ENCODE results near the gene RIOX2. TPM values are rescaled to one million over a fixed set of nuclear protein-coding genes. Genes with fewer than 3 reads are reported as not detected.

RIOX2 gene
- total RNA-seq, 6 experiments from 2014 or later: 10.9 to 27.6 (median 15.6) TPM

GRCh38 chr3:97896547-97896946 is 75.7 kb downstream of the RIOX2 start:
- H3K36me3 ChIP-seq: no peaks in the 10 kb centered on the region
- H3K4me3 ChIP-seq: no peak overlapping the region
- H3K4me1 ChIP-seq: peaks cover 0 to 9% (median 0%) of the 10 kb centered on the region in 4 donors
- no peaks in the 10 kb centered on the region for H3K27me3 ChIP-seq
- no peak for DNase-seq
- H3K27ac ChIP-seq: no peak overlapping the region
- TF ChIP-seq CTCF (IDR thresholded peaks at IDR 0.05) (no peak), POLR2A (IDR thresholded peaks at IDR 0.05) (no peak)
- no peak for ATAC-seq
- intact Hi-C loops (cut with DNase I): no loop called here
- 85% methylated on average over 3 of the region's 3 CpGs for WGBS (ENCODE audit: insufficient coverage, low coverage, low lambda C conversion rate, missing lambda C conversion rate)
- no peaks in the 10 kb centered on the region for H3K9me3 ChIP-seq

- WGBS (ENCODE audit: insufficient coverage, low coverage, low lambda C conversion rate, missing lambda C conversion rate): 88% methylated on average over 1 of the region's 1 CpG
Measured at GRCh38 chr3:97896129-97896528, 76.1 kb downstream of the RIOX2 start.

GRCh38 chr3:97895216-97895615 is 77.0 kb downstream of the RIOX2 start:
- H3K9me3 ChIP-seq: no peaks in the 10 kb centered on the region
- intact Hi-C loops (cut with DNase I): no loop called here
- TF ChIP-seq CTCF (IDR thresholded peaks at IDR 0.05): no peak
- TF ChIP-seq POLR2A (IDR thresholded peaks at IDR 0.05): no peak
- H3K4me3 ChIP-seq: no peak overlapping the region
- no peaks in the 10 kb centered on the region for H3K36me3 ChIP-seq
- H3K27ac ChIP-seq: no peak overlapping the region
- WGBS (ENCODE audit: insufficient coverage, low coverage, low lambda C conversion rate, missing lambda C conversion rate): 86% methylated on average over 3 of the region's 3 CpGs
- no peak for ATAC-seq
- H3K27me3 ChIP-seq: no peaks in the 10 kb centered on the region
- no peaks in the 10 kb centered on the region for H3K4me1 ChIP-seq
- no peak for DNase-seq

More at GRCh38 chr3:97896129-97896528, 76.1 kb downstream of the RIOX2 start:
- intact Hi-C loops (cut with DNase I): no loop called here
- no peak overlapping the region for H3K4me3 ChIP-seq
- H3K4me1 ChIP-seq: peaks cover 0 to 5% (median 0%) of the 10 kb centered on the region in 4 donors
- no peaks in the 10 kb centered on the region for H3K9me3 ChIP-seq
- no peak for ATAC-seq
- H3K27ac ChIP-seq: no peak overlapping the region
- TF ChIP-seq CTCF (IDR thresholded peaks at IDR 0.05) (no peak), POLR2A (IDR thresholded peaks at IDR 0.05) (no peak)
- H3K36me3 ChIP-seq: no peaks in the 10 kb centered on the region
- no peak for DNase-seq
- H3K27me3 ChIP-seq: no peaks in the 10 kb centered on the region

- Histone ChIP-seq H3K36me3 (no peaks in the 10 kb centered on the region), H3K4me3 (no peak overlapping the region), H3K9me3 (no peaks in the 10 kb centered on the region), H3K4me1 (no peaks in the 10 kb centered on the region), H3K27me3 (no peaks in the 10 kb centered on the region), H3K27ac (no peak overlapping the region)
- TF ChIP-seq POLR2A (IDR thresholded peaks at IDR 0.05): no peak
- ATAC-seq (no peak), DNase-seq (no peak)
- WGBS (ENCODE audit: insufficient coverage, low coverage, low lambda C conversion rate, missing lambda C conversion rate): 71% methylated on average over 1 of the region's 1 CpG
- intact Hi-C loops (cut with DNase I): no loop called here
Measured at GRCh38 chr3:97892852-97893251, 79.4 kb downstream of the RIOX2 start.

Other genes with a start within 250 kb of the RIOX2 start
- gene ARL6, start 207.7 kb downstream of the RIOX2 start, total RNA-seq: 1 to 10 TPM; 1.4 to 3.3 (median 2.6) TPM
- 10 to 100 TPM in 1 of 6 experiments, 1 to 10 TPM in 5; 4.7 to 10.2 (median 5.0) TPM for gene CRYBG3, start 150.4 kb downstream of the RIOX2 start, total RNA-seq
- under 1 TPM in 1 of 6 experiments, not detected in 5; 0.51 TPM for gene GABRR3, start 62.9 kb upstream of the RIOX2 start, total RNA-seq
- not detected for gene OR5AC2, start 114.7 kb upstream of the RIOX2 start, total RNA-seq
- gene OR5H1, start 158.3 kb upstream of the RIOX2 start, total RNA-seq: not detected
- under 1 TPM in 1 of 6 experiments, not detected in 5; 0.02 TPM for gene OR5H14, start 175.0 kb upstream of the RIOX2 start, total RNA-seq
- gene OR5H15, start 194.3 kb upstream of the RIOX2 start, total RNA-seq: not detected